Activated CD8-positive, alpha-beta memory T cell treated with anti-CD3 and anti-CD28 coated beads, Interleukin-2, amount 50 U/mL, for 48 hours (primary cell): ENCODE measurements around the gene XPO1.
"Not testable (repeated sequence)": the region's sequence is repeated elsewhere in the genome, so short reads cannot be mapped to it uniquely, and the experiment has no call there.

Experiments used
- DNase-seq: peaks from one replicate; pipeline ENCODE4 v3.0.0-alpha.2; 2020

XPO1 gene, protein sequence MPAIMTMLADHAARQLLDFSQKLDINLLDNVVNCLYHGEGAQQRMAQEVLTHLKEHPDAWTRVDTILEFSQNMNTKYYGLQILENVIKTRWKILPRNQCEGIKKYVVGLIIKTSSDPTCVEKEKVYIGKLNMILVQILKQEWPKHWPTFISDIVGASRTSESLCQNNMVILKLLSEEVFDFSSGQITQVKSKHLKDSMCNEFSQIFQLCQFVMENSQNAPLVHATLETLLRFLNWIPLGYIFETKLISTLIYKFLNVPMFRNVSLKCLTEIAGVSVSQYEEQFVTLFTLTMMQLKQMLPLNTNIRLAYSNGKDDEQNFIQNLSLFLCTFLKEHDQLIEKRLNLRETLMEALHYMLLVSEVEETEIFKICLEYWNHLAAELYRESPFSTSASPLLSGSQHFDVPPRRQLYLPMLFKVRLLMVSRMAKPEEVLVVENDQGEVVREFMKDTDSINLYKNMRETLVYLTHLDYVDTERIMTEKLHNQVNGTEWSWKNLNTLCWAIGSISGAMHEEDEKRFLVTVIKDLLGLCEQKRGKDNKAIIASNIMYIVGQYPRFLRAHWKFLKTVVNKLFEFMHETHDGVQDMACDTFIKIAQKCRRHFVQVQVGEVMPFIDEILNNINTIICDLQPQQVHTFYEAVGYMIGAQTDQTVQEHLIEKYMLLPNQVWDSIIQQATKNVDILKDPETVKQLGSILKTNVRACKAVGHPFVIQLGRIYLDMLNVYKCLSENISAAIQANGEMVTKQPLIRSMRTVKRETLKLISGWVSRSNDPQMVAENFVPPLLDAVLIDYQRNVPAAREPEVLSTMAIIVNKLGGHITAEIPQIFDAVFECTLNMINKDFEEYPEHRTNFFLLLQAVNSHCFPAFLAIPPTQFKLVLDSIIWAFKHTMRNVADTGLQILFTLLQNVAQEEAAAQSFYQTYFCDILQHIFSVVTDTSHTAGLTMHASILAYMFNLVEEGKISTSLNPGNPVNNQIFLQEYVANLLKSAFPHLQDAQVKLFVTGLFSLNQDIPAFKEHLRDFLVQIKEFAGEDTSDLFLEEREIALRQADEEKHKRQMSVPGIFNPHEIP (N-terminal part only)

DNA sequence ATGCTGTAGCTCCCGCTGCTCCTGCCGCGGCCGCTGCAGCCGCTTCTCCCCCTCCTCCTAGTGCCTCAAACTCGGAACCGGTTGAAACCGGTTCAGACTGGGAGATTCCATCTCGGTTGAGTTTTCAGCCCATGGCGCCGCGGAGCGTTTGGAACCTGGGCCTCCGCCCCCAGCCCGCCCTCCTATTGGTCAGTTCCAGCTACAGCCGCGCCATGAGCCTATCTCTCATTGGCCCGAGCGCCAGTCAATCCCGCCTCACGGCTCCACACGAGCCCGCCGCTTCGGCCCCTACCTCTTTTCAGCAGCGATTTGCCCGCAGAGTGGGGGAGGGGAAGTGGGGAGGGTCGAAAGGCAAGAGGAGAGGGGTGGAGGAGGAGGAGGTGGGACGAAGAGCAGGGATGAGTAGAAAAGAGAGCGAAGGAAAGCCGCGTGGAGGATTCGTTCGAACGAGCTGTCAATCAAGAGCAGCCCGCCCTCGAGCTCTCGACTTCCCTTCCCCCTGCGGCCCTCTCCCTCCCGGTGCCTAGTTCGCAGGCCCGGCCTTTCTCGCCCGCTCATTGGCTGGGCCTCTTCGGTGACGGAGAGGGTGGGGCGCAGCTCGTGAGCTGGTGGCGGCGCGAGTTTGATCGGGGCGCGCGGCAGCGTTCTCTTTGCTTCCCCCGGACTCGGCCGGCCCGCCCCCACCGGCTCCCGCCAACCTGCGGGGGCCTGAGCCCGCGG is at the start of gene XPO1:
Gene XPO1 (minus strand): TSS at position 157 of the 720 bp plus-strand sequence. CDS start 4,459 bp downstream, outside the sequence.
- peak; percentile 98 for DNase-seq

DNA sequence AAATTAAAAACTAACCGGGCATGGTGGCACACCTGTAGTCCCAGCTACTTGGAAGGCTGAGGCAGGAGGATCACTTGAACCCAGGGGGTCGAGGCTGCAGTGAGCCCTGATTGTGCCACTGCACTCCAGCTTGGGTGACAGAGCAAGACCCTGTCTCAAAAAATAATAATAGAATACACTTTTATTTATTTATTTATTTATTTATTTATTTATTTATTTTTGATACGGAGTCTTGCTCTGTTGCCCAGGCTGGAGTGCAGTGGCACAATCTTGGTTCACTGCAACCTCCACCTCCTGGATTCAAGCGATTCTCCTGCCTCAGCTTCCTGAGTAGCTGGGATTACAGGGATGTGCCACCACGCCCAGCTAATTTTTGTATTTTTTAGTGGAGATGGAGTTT is 48.8 kb upstream of the XPO1 start:
- not testable (repeated sequence) for DNase-seq

DNA sequence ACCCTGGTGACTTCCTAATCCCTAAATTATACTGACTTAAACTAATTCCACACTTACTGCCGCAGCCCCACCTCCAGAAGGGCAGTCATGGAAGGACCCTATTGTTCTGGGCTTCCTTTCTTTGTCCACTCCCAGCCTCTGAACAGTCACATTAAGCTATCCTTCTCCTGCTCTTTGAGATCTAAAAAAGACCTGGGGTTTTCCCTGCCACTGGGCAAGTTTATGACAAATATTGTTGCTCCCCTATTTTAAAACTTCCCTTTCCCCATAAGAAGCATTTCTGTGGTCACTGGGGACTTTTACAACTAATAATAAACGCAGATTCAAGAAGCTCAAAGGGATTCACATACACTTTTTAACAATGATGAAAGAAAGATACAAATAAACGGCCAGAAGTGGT is 47.2 kb upstream of the XPO1 start:
- no peak for DNase-seq

DNA sequence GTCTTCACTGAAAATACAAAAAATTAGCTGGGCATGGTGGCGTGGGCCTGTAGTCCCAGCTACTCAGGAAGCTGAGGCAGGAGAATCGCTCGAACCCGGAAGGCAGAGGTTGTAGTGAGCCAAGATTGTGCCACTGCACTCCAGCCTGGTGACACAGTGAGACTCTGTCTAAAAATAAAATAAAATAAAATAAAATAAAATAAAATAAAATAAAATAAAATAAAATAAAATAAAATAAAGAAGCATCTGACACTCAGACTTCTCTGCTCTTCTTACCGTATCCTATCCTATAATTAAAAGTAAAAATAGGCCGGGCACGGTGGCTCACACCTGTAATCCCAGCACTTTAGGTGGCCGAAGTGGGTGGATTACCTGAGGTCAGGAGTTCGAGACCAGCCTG is 46.2 kb upstream of the XPO1 start:
- DNase-seq: not testable (repeated sequence)

DNA sequence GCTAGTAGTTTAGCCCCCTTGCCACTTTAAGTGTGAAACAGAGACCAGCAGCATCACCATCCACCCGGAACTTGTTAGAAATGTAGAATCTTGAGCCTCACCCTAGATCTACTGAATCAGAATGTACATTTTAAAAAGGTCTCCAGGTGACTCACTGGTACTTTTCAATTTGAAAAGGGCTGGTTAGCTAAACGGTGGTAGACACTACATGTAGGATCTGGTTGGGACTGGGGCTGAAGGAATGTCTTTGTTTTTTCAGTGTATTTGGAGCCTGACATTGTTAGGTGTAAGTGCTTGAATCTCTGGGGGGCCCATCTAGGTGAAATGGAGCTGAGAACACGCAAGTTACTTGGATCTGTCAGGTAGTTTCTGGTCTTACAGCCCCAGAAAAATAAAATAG is 44.0 kb upstream of the XPO1 start:
- no peak for DNase-seq

DNA sequence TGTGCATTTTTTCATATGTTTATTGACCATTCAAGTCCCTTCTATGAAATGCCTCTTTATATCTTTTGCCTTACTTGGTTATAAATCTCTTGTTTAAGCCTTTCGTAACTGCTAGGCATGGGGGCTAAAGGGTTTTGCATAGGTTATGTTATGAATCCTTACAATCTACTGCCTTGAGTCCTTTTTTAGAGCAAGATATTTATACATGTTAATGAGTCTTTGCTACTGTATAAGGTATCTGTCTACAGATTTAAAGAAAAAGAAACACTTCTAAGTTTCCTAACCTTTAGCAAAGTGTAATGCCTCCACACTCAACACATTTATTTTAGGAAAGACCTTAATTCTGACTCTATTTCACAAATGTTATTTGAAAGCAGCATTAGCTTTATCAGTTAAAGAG is 43.6 kb upstream of the XPO1 start:
- no peak for DNase-seq

DNA sequence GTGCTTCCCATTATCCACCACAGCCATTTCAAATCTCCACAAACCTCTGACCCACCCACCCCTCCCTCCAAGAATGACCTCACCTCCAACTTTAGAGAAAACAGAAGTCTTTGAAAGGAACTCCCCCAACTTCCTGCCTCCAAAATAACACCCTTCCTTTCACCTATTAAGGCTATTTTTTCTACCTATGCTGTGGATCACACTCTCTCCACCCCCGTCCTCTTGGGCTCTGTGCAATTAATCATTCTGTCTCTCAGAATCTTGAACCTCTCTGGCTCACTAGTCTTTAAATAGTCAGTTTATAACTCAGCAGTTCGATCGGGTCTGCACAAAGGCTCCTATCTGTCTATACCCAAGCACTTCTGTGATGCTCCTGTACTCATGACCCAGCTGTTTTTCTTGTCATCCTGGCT is 37.3 kb upstream of the XPO1 start:
- DNase-seq: no peak

DNA sequence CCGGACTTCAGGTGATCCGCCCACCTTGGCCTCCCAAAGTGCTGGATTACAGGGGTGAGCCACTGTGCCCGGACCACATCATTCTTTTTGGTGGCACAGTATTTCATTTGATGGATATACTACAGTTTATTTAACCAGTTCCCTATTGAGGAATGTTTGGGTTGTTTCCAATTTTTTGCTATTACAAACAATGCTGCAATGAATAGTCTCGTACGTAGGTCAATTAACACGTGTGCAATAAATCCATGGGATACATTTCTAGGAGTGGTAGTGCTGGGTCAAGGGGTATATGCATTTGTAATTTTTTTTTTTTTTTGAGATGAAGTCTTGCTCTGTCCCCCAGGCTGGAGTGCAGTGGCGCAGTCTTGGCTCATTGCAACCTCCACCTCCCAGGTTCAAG is 28.4 kb upstream of the XPO1 start:
- DNase-seq: no peak

DNA sequence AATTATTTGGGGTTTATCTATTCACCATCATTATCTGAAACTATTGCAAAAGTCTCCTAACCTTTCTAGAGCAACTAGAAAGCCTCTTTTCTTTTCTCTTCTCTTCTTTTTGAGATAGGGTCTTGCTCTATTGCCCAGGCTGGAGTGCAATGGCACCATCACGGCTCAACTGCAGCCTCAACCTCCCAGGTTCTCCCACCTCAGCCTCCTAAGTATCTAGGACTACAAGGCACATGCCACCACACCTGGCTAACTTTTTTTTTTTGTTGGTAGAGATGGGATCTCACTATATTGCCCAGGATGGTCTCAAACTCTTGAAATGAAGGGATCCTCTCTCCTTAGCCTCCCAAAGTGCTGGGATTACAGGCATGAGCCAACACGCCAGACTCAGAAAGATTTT is 24.5 kb upstream of the XPO1 start:
- DNase-seq: no peak

DNA sequence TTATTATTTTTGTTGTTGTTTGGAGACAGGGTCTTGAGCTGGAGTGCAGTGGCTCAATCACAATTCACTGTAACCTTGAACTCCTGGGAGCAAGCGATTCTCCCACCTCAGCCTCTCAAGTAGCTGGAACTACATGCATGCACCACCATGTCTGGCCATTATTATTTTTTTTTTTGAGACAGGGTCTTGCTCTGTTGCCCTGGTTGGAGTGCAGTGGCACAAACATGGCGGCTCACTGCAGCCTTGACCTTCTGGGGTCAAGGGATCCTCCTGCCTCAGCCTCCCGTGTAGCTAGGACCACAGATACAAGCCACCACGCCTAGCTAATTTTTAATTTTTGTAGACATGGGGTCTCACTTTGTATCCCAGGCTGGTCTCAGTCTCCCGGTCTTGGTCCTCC is 20.0 kb upstream of the XPO1 start:
- no peak for DNase-seq

DNA sequence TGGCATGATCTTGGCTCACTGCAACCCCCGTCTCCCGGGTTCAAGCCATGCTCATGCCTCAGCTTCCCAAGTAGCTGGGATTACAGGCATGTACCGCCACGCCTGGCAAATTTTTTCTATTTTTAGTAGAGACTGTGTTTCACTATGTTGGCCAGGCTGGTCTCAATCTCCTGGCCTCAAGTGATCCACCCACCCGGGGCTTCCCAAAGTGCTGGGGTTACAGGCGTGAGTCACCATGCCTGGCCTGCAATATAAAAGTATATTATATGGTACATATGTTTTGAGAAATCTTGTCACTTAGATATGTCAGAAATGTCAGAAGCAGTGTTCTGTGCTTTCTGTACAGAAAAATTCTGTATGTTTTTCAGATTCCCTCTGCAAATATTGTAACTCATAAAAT is 19.2 kb upstream of the XPO1 start:
- no peak for DNase-seq

DNA sequence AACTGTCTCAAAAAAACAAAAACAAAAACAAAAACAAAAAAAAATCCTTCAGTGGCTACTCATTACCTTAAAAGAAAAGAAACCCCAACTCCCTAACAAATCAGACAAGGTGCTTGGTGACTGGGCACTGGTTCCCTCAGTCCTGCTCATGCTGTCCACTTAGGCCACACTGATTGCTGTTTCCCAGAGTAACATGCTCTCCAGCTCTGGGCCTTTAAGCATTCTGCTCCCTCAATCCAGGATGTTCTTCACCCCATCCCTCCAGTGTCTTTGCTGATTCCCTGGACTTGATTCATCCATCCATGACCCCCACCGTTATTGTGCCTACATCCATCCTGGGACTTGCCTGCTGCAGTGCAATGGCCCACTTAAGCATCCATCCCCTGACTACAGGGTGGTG is 16.4 kb upstream of the XPO1 start:
- no peak for DNase-seq

DNA sequence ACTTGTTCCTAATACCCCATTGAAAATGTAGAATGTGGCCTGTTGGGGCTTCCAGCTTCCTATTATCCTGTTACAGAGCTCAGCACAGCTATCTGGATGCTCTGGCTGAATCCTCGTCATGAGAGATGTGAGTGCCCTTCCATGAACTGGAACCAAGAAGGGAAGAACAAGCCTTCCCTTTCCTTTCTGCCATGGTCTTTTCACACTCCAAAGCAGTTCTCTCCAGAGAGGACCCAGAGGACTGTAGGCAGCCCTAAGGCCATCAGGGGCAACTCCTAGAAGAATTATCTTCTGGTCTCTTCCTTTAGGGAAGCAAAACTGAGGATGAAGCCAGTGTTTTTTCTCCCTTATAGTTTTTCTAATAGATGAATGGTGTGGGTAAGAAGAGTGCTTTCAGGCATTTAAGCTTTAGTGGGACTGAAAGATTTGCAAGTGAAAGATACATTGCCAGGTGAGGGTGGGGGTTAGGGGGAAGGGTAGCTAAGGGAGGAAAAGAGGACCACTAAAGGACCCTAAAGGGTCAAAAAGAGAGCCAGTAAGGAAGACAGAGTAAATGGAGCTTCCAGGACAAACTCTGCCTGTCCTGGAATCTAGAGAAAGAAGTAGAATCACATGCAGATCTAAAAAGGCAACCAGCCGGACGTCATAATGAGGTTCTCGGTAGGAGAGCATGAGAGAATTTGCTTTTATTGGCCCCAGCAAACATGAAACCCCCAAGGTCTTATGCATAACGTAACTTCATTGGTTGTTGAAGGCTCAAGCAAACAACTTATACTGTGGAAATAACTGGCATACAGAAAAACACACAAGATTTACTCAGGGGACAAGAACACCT is 12.4 kb upstream of the XPO1 start:
- no peak for DNase-seq

DNA sequence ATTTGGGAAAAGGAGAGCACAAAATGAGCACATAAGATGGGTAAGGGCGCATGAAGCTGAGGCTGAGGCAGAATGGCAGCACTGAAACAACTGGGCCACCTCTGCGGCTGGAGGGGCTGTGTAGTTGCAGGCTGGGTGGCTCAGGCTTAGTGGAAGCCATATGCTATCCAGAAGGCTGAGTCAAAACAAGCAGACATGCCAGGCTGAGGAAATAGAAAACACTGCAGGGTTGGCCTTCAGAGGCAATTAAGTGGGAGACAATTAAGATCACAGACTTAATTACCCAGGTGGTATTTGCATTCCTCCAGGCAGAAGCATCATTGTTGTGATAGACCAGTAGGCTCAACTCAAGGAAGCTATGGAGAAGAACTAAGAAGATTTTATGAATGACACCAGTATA is 11.4 kb upstream of the XPO1 start:
- no peak for DNase-seq

DNA sequence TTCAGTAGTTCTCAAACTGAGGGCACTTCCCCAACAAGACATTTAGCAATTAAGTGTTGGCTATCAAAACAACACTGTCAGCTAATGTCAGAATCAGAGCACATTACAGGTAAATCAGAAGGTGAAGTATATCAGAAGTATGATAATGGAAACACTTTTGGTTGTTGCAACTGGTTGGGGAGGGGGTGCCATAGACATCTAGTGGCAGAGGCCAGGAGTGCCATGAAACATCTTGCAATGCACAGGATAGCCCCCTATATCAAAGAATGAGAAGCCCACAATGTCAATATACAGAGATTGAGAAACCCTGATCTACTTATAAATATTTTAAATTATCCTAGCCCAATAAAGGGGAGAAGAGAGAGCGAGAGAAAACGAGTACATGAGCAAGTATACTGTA is 4.9 kb upstream of the XPO1 start:
- no peak for DNase-seq

DNA sequence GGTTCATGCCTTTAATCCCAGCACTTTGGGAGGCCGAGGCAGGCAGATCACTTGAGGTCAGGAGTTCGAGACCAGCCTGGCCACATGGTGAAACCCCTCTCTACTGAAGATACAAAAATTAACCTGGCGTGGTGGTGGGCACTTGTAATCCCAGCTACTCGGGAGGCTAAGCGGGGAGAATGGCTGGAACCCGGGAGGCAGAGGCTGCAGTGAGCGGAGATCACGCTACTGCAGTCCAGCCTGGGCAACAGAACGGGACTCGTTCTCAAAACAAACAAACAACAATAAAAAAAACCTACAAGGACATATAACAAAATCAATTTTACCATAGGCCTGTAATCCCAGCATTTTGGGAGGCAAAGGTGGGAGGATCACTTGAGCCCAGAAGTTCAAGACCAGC is 2.0 kb upstream of the XPO1 start:
- not testable (repeated sequence) for DNase-seq

DNA sequence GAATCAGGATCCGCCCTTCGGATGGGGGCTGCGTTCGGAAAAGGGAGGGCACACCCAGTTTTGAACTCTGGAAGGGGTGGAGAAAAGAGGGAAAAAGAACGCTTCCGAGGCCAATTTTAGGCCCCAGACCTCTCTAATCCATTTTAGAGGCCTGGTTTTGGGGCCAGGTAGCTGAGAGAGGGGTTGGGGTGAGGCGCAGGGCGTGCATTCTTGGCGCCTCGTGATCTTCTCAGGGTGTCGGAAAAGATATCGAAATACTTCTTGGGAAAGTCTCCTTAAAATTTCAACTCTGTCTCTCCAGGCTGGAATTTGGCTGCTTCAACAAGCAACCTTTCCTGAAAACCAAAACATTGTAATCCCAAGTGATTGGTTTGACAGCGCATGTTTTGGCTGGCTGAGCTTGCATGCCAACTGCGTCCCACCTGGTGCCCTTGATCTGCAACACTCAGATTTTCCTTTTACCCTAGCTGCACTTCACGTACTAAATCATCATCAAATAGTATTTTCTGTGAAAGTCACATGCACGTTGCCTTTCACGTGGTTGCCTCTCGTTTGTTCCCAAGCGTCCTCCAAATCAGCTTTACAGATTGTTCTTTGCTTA is 864 bp upstream of the XPO1 start:
- peak; percentile 70 for DNase-seq

DNA sequence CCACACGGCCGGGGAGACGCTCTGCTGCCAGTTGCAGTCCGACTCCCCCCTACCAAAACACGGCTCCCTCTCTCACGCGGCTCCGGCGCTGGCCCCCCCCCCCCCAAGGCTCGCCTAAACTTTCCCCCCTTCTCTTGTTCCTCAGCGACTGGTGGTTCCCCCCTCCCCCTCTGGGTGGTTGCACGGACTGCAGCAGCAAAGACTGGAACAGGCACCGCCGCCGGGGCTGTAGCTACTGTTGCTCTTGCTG is 281 bp downstream of the XPO1 start:
- DNase-seq: no peak

DNA sequence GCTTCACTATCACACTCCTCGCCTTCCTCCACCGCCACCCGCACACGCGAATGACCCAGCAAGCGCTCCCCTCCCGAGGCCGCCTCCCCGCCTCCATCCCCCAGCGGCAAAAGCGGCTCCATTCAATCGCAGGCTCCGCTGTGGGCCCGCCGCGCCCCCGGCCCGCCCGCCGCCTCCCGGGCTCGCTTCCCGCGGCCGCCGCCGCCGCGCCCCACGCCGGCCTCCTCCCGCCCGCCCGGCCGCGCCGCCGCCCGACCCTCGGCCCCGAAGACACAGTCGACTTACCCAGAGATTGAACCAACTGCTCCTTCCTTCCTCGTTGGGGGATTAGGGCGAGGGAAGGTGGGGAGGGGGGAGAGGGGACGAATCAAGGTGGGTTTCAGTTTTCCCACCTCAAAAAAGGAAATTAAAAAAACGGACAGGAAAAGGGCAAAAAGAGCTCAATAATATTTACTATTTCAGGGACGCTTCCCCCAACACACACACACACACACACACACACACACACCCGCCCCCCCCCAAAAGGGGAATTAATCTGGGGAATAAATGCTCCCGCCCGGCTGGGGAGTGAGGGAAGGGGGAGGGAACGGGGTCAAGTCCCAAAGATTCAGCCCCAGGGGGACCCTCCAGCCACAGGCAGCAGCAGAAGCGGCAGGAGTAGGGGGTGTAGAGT is 743 bp downstream of the XPO1 start:
- peak; percentile 72 for DNase-seq

DNA sequence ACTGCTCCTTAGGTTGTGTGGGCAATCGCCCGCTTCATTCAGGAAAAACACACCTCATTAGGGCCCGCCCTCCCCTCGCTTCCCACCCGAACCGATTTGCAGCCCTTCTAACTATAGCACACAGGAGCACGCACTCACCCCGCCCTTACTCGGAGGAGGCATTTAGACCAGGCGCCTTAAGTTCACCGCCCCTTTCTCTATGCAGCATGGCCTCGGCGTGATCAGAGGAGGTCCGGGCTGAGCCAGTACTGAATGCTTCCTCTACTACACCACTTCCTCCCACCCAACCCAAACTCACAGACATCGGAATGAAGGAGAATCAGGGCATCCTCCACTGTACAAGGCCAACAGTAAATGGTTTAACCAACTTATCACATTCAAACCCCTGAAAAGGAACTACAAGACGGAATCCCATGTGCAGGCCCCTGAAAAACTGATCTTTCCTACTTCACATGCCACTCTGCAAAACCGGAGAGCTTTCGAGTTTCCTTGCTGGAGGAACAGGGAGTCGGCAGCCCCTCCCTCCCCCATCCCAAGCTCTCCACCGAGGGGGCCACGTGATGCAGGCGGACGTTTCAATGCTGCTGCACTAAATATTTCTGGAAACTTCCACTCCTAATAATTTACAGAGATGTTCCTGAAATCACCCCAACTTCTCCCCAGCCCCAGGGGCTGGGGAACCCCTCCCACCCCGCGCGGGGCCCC is 1.4 kb downstream of the XPO1 start:
- peak; percentile 87 for DNase-seq

DNA sequence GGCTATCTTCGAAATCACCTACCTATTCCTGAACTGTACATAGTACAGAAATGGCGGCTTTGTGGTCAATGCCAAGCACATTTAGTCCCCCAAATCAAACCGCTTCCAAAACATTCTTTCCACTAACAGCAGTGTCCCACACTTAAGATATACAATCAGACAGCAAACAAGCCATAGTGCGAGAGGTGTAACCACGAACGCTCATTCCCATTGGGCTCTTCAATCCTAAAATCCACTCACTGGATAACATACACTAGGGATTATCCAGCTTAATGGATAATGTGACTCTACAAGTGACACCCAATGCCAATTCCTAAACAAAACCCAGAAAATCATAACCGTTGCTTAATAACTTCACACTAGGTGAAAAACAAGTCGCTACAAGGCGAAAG is 2.0 kb downstream of the XPO1 start:
- DNase-seq: no peak
